ENCODE measurements around the gene ESR1.

The ESR1 gene

GRCh38 chr6:152173321-152173720 lies 365.8 kb downstream of the ESR1 start:
- no peak overlapping the region for H3K4me3 ChIP-seq (ENCODE audit: low read depth, low read length)
- TF ChIP-seq, protein P1, sequence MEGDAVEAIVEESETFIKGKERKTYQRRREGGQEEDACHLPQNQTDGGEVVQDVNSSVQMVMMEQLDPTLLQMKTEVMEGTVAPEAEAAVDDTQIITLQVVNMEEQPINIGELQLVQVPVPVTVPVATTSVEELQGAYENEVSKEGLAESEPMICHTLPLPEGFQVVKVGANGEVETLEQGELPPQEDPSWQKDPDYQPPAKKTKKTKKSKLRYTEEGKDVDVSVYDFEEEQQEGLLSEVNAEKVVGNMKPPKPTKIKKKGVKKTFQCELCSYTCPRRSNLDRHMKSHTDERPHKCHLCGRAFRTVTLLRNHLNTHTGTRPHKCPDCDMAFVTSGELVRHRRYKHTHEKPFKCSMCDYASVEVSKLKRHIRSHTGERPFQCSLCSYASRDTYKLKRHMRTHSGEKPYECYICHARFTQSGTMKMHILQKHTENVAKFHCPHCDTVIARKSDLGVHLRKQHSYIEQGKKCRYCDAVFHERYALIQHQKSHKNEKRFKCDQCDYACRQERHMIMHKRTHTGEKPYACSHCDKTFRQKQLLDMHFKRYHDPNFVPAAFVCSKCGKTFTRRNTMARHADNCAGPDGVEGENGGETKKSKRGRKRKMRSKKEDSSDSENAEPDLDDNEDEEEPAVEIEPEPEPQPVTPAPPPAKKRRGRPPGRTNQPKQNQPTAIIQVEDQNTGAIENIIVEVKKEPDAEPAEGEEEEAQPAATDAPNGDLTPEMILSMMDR (IDR thresholded peaks at IDR 0.05; ENCODE audit: low read depth, low read length, missing control alignments) = no peak
- DNase-seq (ENCODE audit: low read depth) = no peak
- in situ Hi-C loops (cut with HindIII; ENCODE audit: low sequenced_read_pairs) = no loop called here

DNA sequence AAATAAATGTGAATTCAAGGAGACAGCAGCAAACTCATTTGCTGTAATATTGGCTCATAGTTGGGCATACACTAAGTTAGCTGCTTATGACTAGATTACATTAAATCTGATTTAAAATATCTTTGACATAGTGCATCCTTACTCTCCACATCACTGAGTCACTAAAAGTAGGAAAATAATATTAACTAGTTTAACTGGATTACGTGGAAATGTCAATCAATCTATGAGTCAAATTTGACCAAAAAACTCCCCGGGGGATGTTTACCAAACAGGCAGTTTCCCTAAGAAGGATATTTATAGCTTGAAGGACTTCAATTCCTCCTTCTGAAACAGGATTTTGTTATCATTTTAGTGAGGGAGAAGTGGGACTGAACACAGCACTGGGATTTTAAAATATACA lies 366.5 kb downstream of the ESR1 start:
- no peak for DNase-seq (ENCODE audit: low read depth)
- TF ChIP-seq, protein P1 (IDR thresholded peaks at IDR 0.05; ENCODE audit: low read depth, low read length, missing control alignments) = no peak
- H3K4me3 ChIP-seq (ENCODE audit: low read depth, low read length) = no peak overlapping the region
- in situ Hi-C loops (cut with HindIII; ENCODE audit: low sequenced_read_pairs) = no loop called here

DNA sequence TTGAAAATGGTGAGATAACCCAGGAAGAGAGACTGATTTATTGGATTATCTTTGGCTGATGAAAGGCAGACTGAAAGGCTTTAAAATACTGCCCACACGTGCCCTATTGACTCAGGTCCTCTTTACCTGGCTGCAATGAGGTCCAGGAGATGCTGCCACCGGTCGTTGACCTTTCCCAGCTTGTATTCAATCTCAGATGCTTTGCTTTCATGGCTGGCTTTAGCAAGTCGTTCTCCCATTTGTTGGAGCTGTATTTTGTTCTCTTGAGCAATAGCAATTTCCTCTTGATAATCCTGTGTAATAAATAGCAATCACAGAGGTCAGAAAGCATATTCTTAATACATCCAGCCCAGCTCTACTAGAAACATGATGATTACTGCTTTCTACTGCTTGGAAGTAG lies 368.8 kb downstream of the ESR1 start:
- no peak overlapping the region for H3K4me3 ChIP-seq (ENCODE audit: low read depth, low read length)
- in situ Hi-C loops (cut with HindIII; ENCODE audit: low sequenced_read_pairs) = no loop called here
- TF ChIP-seq, protein P1 (IDR thresholded peaks at IDR 0.05; ENCODE audit: low read depth, low read length, missing control alignments) = no peak
- DNase-seq (ENCODE audit: low read depth) = no peak

Measured in astrocyte of the cerebellum (primary cell).